ENCODE results near the gene SCG3.

DNA sequence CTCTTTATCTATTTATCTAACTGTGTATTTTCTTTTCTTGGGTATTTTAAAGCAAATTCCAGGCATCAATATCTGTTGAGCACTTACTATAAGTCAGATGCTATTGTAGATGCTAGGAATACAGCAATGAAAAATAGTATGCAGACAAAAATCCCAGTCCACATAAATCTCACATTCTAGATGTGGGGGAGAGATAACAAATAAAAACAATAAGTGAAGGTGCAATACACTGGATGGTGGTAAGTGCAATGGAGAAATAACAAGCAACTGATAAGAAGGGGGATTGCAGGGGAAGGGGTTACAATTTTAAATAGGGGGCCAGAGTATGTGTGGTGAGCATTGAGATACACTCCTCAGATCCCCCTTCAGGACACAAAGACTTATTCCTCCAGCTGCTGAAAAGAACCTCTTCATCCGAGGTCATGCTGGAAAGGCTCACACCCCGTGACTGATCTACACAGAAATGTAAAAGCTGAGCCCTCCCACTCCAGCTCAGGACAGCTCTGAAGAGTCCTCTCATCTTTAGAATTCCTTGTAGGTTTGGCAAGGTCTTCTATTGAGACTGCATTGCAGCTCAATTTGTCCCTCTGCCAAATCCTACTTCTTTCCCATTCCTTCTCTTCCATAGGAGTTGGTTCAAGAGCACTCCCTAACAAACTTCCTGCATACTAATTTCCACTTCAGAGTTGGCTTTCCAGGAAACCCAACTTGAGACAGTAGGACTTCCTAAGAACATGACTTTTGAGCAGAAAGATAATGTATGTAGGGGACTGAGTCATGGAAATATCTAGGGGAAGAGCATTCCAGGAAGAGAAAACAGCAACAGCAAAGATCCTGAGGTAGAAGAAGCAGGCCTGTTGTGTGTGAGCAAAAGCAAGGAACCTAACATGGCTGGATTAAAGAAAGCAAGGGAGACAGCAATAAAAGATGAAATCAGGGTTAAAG lies 8.1 kb upstream of the SCG3 start:
- TF ChIP-seq POLR2AphosphoS5 (IDR thresholded peaks at IDR 0.05) (no peak), POLR2A (IDR thresholded peaks at IDR 0.05) (no peak)
- TF ChIP-seq, protein P1, sequence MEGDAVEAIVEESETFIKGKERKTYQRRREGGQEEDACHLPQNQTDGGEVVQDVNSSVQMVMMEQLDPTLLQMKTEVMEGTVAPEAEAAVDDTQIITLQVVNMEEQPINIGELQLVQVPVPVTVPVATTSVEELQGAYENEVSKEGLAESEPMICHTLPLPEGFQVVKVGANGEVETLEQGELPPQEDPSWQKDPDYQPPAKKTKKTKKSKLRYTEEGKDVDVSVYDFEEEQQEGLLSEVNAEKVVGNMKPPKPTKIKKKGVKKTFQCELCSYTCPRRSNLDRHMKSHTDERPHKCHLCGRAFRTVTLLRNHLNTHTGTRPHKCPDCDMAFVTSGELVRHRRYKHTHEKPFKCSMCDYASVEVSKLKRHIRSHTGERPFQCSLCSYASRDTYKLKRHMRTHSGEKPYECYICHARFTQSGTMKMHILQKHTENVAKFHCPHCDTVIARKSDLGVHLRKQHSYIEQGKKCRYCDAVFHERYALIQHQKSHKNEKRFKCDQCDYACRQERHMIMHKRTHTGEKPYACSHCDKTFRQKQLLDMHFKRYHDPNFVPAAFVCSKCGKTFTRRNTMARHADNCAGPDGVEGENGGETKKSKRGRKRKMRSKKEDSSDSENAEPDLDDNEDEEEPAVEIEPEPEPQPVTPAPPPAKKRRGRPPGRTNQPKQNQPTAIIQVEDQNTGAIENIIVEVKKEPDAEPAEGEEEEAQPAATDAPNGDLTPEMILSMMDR (IDR thresholded peaks at IDR 0.05) = no peak
